ENCODE data around the gene PTP4A2.
A peak's percentile ranks its signal among the peaks of the same experiment; 100 is the strongest.

Gene PTP4A2

GRCh38 chr1:31980835-31981455 is 42.8 kb upstream of the PTP4A2 start:
- no peak for TF ChIP-seq ZFX (IDR thresholded peaks at IDR 0.05; ENCODE audit: borderline replicate concordance)
- TF ChIP-seq CTCF (IDR thresholded peaks at IDR 0.05), result no peak
- H3K27ac ChIP-seq, result no peak overlapping the region

DNA sequence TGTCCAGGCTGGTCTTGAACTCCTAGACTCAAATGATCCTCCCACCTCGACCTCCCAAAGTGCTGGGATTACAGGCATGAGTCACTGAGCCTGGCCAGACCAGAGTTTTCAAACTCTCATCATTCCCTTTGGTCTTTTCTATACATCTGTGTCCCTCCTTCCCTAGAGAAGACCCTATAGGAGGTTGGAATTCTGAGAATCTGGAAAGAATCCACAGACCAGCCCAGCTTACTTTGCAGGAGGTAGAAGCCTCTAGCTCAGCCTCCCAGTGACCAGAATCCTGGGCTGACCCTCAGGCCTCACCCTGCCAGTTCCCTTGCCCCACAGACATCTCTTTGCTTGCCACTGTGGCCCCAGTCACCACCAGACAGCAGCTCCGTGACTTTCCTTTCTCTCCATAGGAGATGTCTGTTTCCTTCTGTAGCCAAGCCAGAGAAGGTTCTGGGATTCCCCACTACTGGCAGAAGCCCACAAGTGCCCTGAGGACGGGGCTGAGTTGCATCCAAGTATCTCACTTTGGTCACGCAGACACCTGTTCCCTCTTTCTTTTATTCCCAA is 40.8 kb upstream of the PTP4A2 start:
- no peak overlapping the region for H3K27ac ChIP-seq

DNA sequence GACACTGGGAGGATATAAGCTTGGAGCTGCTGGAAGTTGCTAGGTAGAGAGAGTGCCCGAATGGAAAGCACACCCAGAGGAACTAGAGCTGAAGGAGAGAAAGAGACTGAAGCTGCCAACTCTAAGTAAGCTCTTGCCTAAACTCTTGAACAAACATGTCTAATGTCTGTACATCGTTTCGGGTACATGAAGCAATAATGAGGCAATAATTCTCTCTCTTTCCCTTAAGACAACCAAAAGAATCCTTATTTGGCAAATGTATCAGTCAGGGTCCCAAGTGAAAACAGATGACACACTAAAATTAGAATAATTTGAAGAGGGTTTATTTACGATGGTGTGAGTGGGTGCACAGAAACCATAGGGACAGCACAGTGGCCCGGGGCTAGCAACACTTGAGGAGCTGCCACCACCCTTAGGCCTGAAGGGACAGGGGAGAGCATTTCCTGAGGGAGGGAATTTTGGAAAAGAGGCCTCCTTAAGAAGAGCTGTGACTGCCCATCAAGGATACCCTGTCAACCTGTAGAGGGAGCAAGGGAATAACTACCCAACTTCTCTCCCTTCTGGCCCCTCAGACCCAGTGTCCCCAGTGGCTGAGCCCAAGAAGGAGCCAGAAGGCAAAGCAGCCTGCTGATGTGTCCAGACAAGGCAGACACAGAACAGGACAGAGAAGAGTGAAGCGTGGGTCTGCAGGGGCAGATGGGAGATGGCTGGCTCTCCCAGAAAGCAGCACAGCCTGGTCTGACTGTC is 39.4 kb upstream of the PTP4A2 start:
- no peak overlapping the region for H3K27ac ChIP-seq
- no peak for TF ChIP-seq ZFX (IDR thresholded peaks at IDR 0.05; ENCODE audit: borderline replicate concordance)
- peak; percentile 19 for TF ChIP-seq CTCF (IDR thresholded peaks at IDR 0.05)

More for the DNA sequence above, 40.8 kb upstream of the PTP4A2 start:
- TF ChIP-seq CTCF (IDR thresholded peaks at IDR 0.05) (no peak), ZFX (IDR thresholded peaks at IDR 0.05; ENCODE audit: borderline replicate concordance) (no peak)

DNA sequence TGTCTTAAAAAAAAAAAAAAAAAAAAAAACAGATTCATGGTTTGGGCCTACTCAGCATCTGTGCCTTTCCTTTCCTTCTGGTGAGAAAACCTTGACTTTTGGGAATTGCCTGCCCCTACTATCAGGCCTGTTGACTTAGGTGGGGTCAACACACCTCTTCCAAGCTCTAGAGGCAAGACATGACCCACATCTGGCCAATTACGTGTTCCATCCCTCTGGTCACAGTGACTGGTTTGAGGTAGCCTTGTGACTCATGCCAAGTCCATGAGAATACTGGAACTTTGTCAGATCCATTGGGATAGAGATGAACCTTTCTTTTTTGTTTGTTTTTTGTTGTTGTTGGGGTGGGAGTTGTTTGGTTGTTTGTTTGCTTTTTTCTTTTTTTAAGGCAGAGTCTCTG is 38.2 kb upstream of the PTP4A2 start:
- no peak overlapping the region for H3K27ac ChIP-seq
- TF ChIP-seq ZFX (IDR thresholded peaks at IDR 0.05; ENCODE audit: borderline replicate concordance) (no peak), CTCF (IDR thresholded peaks at IDR 0.05) (no peak)

DNA sequence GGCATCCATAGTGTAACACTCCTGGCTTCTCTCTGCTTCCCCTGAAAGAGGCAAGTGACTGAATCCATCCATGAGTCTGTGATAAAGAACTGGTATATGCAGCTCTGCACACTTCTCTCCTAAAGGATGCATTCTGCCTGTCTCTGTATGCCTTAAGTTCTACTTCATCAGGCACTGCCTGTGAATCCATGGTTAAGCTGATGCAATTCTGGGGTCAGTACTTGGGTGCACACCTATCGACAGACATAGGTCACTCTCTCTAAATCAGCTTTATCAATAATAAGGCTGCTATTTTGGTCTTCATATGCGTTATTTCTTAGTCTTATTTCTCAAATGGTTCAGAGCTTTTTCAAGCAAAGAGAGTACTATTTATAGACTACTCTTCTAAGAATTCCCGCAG is 32.7 kb upstream of the PTP4A2 start:
- no peak for TF ChIP-seq CTCF (IDR thresholded peaks at IDR 0.05)
- no peak overlapping the region for H3K27ac ChIP-seq

DNA sequence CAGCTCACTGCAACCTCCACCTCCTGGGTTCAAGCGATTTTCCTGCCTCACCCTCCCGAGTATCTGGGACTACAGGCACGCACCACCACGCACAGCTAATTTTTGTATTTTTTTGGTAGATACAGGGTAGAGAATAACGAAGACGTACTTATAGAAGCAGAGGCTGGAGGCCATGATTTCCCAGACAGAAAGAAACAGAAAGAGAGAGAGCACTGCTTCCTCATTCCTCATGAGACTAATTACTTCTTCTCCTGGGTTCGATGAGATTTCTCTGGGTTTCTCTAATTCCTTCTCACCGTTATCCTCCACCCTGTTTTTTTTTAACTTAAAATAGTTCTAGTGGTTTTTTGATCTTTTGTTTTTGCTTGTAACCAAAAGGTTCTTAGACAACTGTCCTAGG is 23.4 kb upstream of the PTP4A2 start:
- TF ChIP-seq CTCF (IDR thresholded peaks at IDR 0.05) (no peak), ZFX (IDR thresholded peaks at IDR 0.05; ENCODE audit: borderline replicate concordance) (no peak)
- H3K27ac ChIP-seq, result no peak overlapping the region

All from 22Rv1 (cell line).